ENCODE results near the gene SLC8A1.

- TF ChIP-seq, protein P1, sequence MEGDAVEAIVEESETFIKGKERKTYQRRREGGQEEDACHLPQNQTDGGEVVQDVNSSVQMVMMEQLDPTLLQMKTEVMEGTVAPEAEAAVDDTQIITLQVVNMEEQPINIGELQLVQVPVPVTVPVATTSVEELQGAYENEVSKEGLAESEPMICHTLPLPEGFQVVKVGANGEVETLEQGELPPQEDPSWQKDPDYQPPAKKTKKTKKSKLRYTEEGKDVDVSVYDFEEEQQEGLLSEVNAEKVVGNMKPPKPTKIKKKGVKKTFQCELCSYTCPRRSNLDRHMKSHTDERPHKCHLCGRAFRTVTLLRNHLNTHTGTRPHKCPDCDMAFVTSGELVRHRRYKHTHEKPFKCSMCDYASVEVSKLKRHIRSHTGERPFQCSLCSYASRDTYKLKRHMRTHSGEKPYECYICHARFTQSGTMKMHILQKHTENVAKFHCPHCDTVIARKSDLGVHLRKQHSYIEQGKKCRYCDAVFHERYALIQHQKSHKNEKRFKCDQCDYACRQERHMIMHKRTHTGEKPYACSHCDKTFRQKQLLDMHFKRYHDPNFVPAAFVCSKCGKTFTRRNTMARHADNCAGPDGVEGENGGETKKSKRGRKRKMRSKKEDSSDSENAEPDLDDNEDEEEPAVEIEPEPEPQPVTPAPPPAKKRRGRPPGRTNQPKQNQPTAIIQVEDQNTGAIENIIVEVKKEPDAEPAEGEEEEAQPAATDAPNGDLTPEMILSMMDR (IDR thresholded peaks at IDR 0.05) = no peak
- TF ChIP-seq POLR2A (IDR thresholded peaks at IDR 0.05) (no peak), POLR2AphosphoS5 (IDR thresholded peaks at IDR 0.05) (no peak)
These were observed 355.5 kb downstream of the SLC8A1 start for GRCh38 chr2:40096360-40096759.
